Measurements from ENCODE around the gene WARS2.

The WARS2 gene

GRCh38 chr1:119011116-119011515 is 129.3 kb downstream of the WARS2 start:
- DNase-seq, result no peak

GRCh38 chr1:119010201-119010600 is 130.3 kb downstream of the WARS2 start:
- no peak for DNase-seq

GRCh38 chr1:119009312-119009655 is 131.2 kb downstream of the WARS2 start:
- no peak for DNase-seq

GRCh38 chr1:119008483-119009311 is 131.8 kb downstream of the WARS2 start:
- DNase-seq, result no peak

- no peak for DNase-seq
Measured at GRCh38 chr1:119007670-119008482, 132.6 kb downstream of the WARS2 start.

- DNase-seq, result no peak
Measured at GRCh38 chr1:119007339-119007669, 133.1 kb downstream of the WARS2 start.

GRCh38 chr1:119006406-119007279 is 133.8 kb downstream of the WARS2 start:
- DNase-seq, result no peak

GRCh38 chr1:119005724-119006405 is 134.6 kb downstream of the WARS2 start:
- DNase-seq, result no peak

GRCh38 chr1:119004781-119005180 is 135.7 kb downstream of the WARS2 start:
- DNase-seq, result no peak

GRCh38 chr1:119004129-119004527 is 136.3 kb downstream of the WARS2 start:
- no peak for DNase-seq

- DNase-seq, result no peak
Measured at GRCh38 chr1:119003413-119004128, 136.9 kb downstream of the WARS2 start.

- no peak for DNase-seq
Measured at GRCh38 chr1:119002028-119002686, 138.3 kb downstream of the WARS2 start.

GRCh38 chr1:119001181-119002027 is 139.0 kb downstream of the WARS2 start:
- no peak for DNase-seq

GRCh38 chr1:119000371-119001180 is 139.9 kb downstream of the WARS2 start:
- DNase-seq, result no peak

GRCh38 chr1:118999348-119000071 is 140.9 kb downstream of the WARS2 start:
- no peak for DNase-seq

GRCh38 chr1:118998171-118998570 is 142.3 kb downstream of the WARS2 start:
- no peak for DNase-seq

GRCh38 chr1:118997225-118997624 is 143.2 kb downstream of the WARS2 start:
- no peak for DNase-seq

GRCh38 chr1:118995312-118996016 is 145.0 kb downstream of the WARS2 start:
- DNase-seq, result no peak

Measured in stimulated activated CD8-positive, alpha-beta memory T cell treated with anti-CD3 and anti-CD28 coated beads, Interleukin-4, amount 100 ng/mL, for 48 hours (primary cell).